Measurements from ENCODE around the gene ADAM10. TPM values are rescaled to one million over a fixed set of nuclear protein-coding genes. Genes with fewer than 3 reads are reported as not detected.

Gene ADAM10
- total and polyA plus RNA-seq, 2 of the 8 experiments (the other 6 are each of a cell fraction or from before 2014, with no cell fraction given) = 46.5 to 163 TPM

DNA sequence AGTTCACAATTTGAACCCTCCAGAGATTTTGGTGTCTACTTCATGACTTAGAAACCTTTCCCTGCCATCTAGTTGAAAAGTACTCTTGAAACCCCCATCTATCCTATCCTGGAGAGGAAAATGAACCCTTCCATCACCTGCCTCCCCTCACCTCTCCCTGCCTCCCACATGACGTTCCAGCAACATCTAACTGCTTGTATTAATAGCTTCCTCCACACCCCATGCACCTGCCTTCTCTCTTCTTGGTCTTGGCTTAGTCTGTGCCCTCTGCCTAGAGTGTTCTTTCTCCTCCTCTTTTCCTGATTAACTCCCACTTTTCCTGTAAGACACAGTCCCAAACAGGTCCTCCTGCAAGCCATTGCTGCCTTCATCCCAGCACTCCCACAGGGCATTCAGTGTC is 210.0 kb downstream of the ADAM10 start (continued):
- TF ChIP-seq, protein P1, sequence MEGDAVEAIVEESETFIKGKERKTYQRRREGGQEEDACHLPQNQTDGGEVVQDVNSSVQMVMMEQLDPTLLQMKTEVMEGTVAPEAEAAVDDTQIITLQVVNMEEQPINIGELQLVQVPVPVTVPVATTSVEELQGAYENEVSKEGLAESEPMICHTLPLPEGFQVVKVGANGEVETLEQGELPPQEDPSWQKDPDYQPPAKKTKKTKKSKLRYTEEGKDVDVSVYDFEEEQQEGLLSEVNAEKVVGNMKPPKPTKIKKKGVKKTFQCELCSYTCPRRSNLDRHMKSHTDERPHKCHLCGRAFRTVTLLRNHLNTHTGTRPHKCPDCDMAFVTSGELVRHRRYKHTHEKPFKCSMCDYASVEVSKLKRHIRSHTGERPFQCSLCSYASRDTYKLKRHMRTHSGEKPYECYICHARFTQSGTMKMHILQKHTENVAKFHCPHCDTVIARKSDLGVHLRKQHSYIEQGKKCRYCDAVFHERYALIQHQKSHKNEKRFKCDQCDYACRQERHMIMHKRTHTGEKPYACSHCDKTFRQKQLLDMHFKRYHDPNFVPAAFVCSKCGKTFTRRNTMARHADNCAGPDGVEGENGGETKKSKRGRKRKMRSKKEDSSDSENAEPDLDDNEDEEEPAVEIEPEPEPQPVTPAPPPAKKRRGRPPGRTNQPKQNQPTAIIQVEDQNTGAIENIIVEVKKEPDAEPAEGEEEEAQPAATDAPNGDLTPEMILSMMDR (IDR thresholded peaks at IDR 0.05; ENCODE audit: control extremely low read depth in 1 of 3, insufficient read depth in 1 of 3, low read depth in 1 of 3, low read length in 3 of 3) = no peak
- TF ChIP-seq ZNF274 (IDR thresholded peaks at IDR 0.05; ENCODE audit: borderline replicate concordance, extremely low read depth, low read length) = no peak
- TF ChIP-seq GABPA (IDR thresholded peaks at IDR 0.05; ENCODE audit: borderline replicate concordance, insufficient read depth, low read length) = no peak
- TF ChIP-seq POLR2AphosphoS5 (IDR thresholded peaks at IDR 0.05; ENCODE audit: low read depth, low read length) = no peak
- TF ChIP-seq SIX5 (IDR thresholded peaks at IDR 0.05; ENCODE audit: low read depth, low read length) = no peak
- no peak for TF ChIP-seq RAD21 (IDR thresholded peaks at IDR 0.05 in 1 of 2, conservative IDR thresholded peaks at IDR 0.05 in 1 of 2; ENCODE audit: low read depth in 2 of 2, low read length in 2 of 2)

Measured in H1 (cell line).